A549 (cell line): ENCODE results near the gene DHRS4L2.
"Not testable (repeated sequence)": the region's sequence is repeated elsewhere in the genome, so short reads cannot be mapped to it uniquely, and the experiment has no call there.

Experiments used
- CTCF ChIP-seq: fragments of >200 bp; sonication (Bioruptor Twin); formaldehyde crosslinking; IDR thresholded peaks from 3 replicates; pipeline ENCODE4 v1.5.1; 2016
- EHF ChIP-seq: fragments of 250-450 bp; sonication (Bioruptor Pico); IDR thresholded peaks from 2 replicates; pipeline ENCODE4 v1.5.0; 2020; ENCODE audit warnings: mild to moderate bottlenecking
- MAFK ChIP-seq: fragments of 450-650 bp; IDR thresholded peaks from 2 replicates; pipeline ENCODE4 v1.6.1; 2014; ENCODE audit not compliant: partially characterized antibody
- MAX ChIP-seq: IDR thresholded peaks from 2 replicates; pipeline ENCODE4 v1.6.1; 2012
- SMC3 ChIP-seq: fragments of >200 bp; sonication (Bioruptor Twin); formaldehyde crosslinking; IDR thresholded peaks from 3 replicates; pipeline ENCODE4 v1.6.1; 2018; ENCODE audit warnings: inconsistent platforms

DNA sequence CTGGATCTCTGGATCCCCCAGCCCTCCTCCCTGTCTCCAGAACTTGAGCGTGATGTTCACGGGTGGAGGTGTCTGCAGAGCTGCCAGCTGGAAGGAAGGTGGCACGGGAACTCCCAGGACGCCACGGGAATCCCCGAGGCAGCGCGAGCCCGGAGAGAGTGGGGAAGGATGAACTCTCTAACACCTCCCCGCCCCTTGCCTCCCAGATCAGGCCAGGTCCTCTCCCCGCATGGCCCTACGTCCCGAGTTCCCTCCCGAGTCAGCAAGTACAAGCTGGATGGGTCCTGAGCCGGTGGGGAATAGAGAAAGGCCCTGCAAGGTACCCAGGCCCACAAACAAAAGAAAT lies 17.7 kb downstream of the DHRS4L2 start:
- not testable (repeated sequence) for TF ChIP-seq MAFK; CTCF; MAX; EHF (CRISPR knock-in tag); SMC3
